Transverse colon (tissue), 4 donors: ENCODE data around the gene AURKAIP1. TPM values are rescaled to one million over a fixed set of nuclear protein-coding genes. Genes with fewer than 3 reads are reported as not detected.
"Not testable (repeated sequence)": the region's sequence is repeated elsewhere in the genome, so short reads cannot be mapped to it uniquely, and the experiment has no call there.

Experiments
- DNase-seq: peaks from one replicate; pipeline ENCODE4 v3.0.0-alpha.2; 2019
- H3K27ac ChIP-seq, 4 donors: fragments of 200-600 bp; sonication (generic); 2 replicates each; pipeline ENCODE4 v1.5.1; 2016 to 2018; ENCODE audit warnings: inconsistent platforms in 4 of 4
- H3K27me3 ChIP-seq: fragments of 200-600 bp; sonication (generic); 2 replicates; pipeline ENCODE4 v1.5.1; 2017; ENCODE audit warnings: inconsistent platforms
- H3K36me3 ChIP-seq, 4 donors: fragments of 200-600 bp; sonication (generic); 2 replicates each; pipeline ENCODE4 v1.5.1; 2017 to 2019; ENCODE audit warnings: inconsistent platforms in 4 of 4
- H3K4me1 ChIP-seq, 4 donors: fragments of 200-600 bp; sonication (generic); 2 replicates each; pipeline ENCODE4 v1.5.1; 2017 to 2020; ENCODE audit warnings: inconsistent platforms in 4 of 4
- H3K4me3 ChIP-seq, 4 donors: fragments of 200-600 bp; sonication (generic); 1 replicate in 1 of 4; 2 replicates in 3 of 4; pipeline versions ENCODE4 v1.5.1 to v1.6.1; 2017 to 2019; ENCODE audit warnings: inconsistent platforms in 4 of 4
- H3K9me3 ChIP-seq, 2 donors: fragments of 200-600 bp; sonication (generic); 2 replicates each; pipeline ENCODE4 v1.5.1; 2017 to 2019; ENCODE audit warnings: inconsistent platforms in 2 of 2
- CTCF ChIP-seq, 5 experiments: fragments of 200-600 bp in 3 of 5; fragments of 450-650 bp in 2 of 5; sonication (generic) in 3 of 5; IDR thresholded peaks; 1 replicate in 2 of 5; 2 replicates in 3 of 5; pipeline ENCODE4 v1.5.1; 2016 to 2017; ENCODE audit warnings: antibody characterized with exemption in 5 of 5, inconsistent platforms in 3 of 5, mild to moderate bottlenecking in 2 of 5, moderate library complexity in 1 of 5
- EP300 ChIP-seq: sonication (generic); formaldehyde crosslinking; IDR thresholded peaks from one replicate; pipeline ENCODE4 v1.6.1; 2017; ENCODE audit warnings: antibody characterized with exemption, low read depth
- POLR2A ChIP-seq: fragments of 450-650 bp; IDR thresholded peaks from one replicate; pipeline ENCODE4 v1.6.1; 2016; ENCODE audit warnings: antibody characterized with exemption, mild to moderate bottlenecking, moderate library complexity
- POLR2AphosphoS5 ChIP-seq, 3 donors: sonication (generic); formaldehyde crosslinking; IDR thresholded peaks; one replicate each; pipeline ENCODE4 v1.6.1; 2016; ENCODE audit warnings: antibody characterized with exemption in 3 of 3
- WGBS, 2 donors: methylation state at CpG; one replicate each; pipeline ENCODE4 v1.1.5; 2018; ENCODE audit warnings: low coverage in 1 of 2; 5-methylcytosine and 5-hydroxymethylcytosine counted together
- in situ Hi-C, 4 donors: fragments of 200-750 bp; cut with MboI; loops; one replicate each; pipeline versions ENCODE4 v1.15.0 to v1.15.1; 2017; ENCODE audit warnings: low sequenced_read_pairs in 3 of 4, low pct_ligation_motif_present in 1 of 4, low pct_unique_long_range_greater_than_20kb in 1 of 4
- intact Hi-C: fragments of 100-400 bp; cut with DNase I; formaldehyde crosslinking; loops from one replicate; pipeline ENCODE4 v1.15.1; 2023; ENCODE audit warnings: low total_unique reads
- total RNA-seq, 4 donors: library from RNA; depleted of rRNA; stranded (reverse); fragments of >200 nt; gene quantifications; one replicate each; pipeline ENCODE4 v1.1.0, GENCODE V29; 2016

AURKAIP1 gene
- total RNA-seq, 4 donors from 2014 or later = 110 to 197 (median 167) TPM

GRCh38 chr1:1411626-1412025, 36.6 kb upstream of the AURKAIP1 start:
- TF ChIP-seq POLR2A = no peak
- no peaks in the 10 kb centered on the region for H3K36me3 ChIP-seq
- H3K27me3 ChIP-seq = no peaks in the 10 kb centered on the region
- in situ Hi-C loops (no loop called here), intact Hi-C loops (no loop called here)
- WGBS, 2 donors = 92% methylated on average over 11 of the region's 13 CpGs; no CpG with 5 or more reads in 1 of the 2 donors
- peaks cover 6 to 19% (median 13%) of the 10 kb centered on the region in 4 donors for H3K4me1 ChIP-seq
- no peaks in the 10 kb centered on the region for H3K9me3 ChIP-seq
- no peak for DNase-seq
- H3K27ac ChIP-seq = no peak overlapping the region
- no peak overlapping the region for H3K4me3 ChIP-seq

GRCh38 chr1:1410238-1410637, 35.2 kb upstream of the AURKAIP1 start:
- H3K27me3 ChIP-seq, H3K27ac ChIP-seq, intact Hi-C loops, in situ Hi-C loops, H3K9me3 ChIP-seq, H3K4me3 ChIP-seq, DNase-seq, H3K36me3 ChIP-seq: not testable (repeated sequence)
- 80 to 86% methylated on average over 1 to 8 of the region's 8 CpGs for WGBS, 2 donors
- H3K4me1 ChIP-seq = peaks cover 17 to 32% (median 23%) of the 10 kb centered on the region in 4 donors

GRCh38 chr1:1407636-1408318, 32.8 kb upstream of the AURKAIP1 start:
- whole genome bisulfite sequencing, 2 donors = 25 to 90% methylated on average over 2 to 20 of the region's 41 CpGs
- TF ChIP-seq POLR2AphosphoS5 (IDR thresholded peaks at IDR 0.05) (no peak), CTCF (IDR thresholded peaks at IDR 0.05) (peak in 4 of 5 experiments; percentile 15 to 53 (median 37)), POLR2A (no peak), EP300 (no peak)
- intact Hi-C loops = no loop called here
- in situ Hi-C loops = no loop called here
- H3K9me3 ChIP-seq = no peaks in the 10 kb centered on the region
- no peak for DNase-seq
- H3K27me3 ChIP-seq = no peaks in the 10 kb centered on the region
- peaks cover 17 to 39% (median 23%) of the 10 kb centered on the region in 4 donors for H3K4me1 ChIP-seq
- H3K27ac ChIP-seq = peak overlapping the region; percentile 88 to 95 (median 91)
- peaks cover 0 to 18% (median 1%) of the 10 kb centered on the region in 4 donors for H3K36me3 ChIP-seq
- H3K4me3 ChIP-seq = peak overlapping the region; percentile 92 to 97 (median 96)

- intact Hi-C loops = no loop called here
- WGBS, 2 donors = 0% methylated on average over 60 of the region's 98 CpGs; no CpG with 5 or more reads in 1 of the 2 donors
Measured at GRCh38 chr1:1406821-1407635, 32.0 kb upstream of the AURKAIP1 start, which contains the start of gene MRPL20. Gene MRPL20, minus strand, starts transcription at chr1:1407293. Its CDS starts 76 bp downstream, at chr1:1407217.

More at GRCh38 chr1:1406821-1407635, 32.0 kb upstream of the AURKAIP1 start, which contains the start of gene MRPL20:
- DNase-seq = peak; percentile 95
- Histone ChIP-seq H3K36me3 (peaks cover 0 to 18% (median 2%) of the 10 kb centered on the region in 4 donors), H3K4me3 (peak within 1 kb of the TSS; percentile 92 to 97 (median 96)), H3K27me3 (no peaks in the 10 kb centered on the region), H3K4me1 (peaks cover 17 to 39% (median 23%) of the 10 kb centered on the region in 4 donors), H3K9me3 (no peaks in the 10 kb centered on the region), H3K27ac (peak within 1 kb of the TSS; percentile 88 to 95 (median 91))
- TF ChIP-seq POLR2A (peak; percentile 82), CTCF (IDR thresholded peaks at IDR 0.05) (no peak), POLR2AphosphoS5 (IDR thresholded peaks at IDR 0.05) (peak; percentile 92 to 95 (median 94)), EP300 (no peak)
- in situ Hi-C loops = no loop called here
